ENCODE measurements around the gene ORC1.

ORC1 gene

GRCh38 chr1:52341655-52342260, 62.5 kb downstream of the ORC1 start:
- DNase-seq = no peak

- no peak for DNase-seq
These were observed 66.8 kb downstream of the ORC1 start for GRCh38 chr1:52337439-52337838.

- no peak for DNase-seq
These were observed 69.2 kb downstream of the ORC1 start for GRCh38 chr1:52334906-52335528.

GRCh38 chr1:52332411-52332810, 71.8 kb downstream of the ORC1 start:
- no peak for DNase-seq

- no peak for DNase-seq
These were observed 75.6 kb downstream of the ORC1 start for GRCh38 chr1:52328615-52329014.

GRCh38 chr1:52325786-52326185, 78.4 kb downstream of the ORC1 start:
- DNase-seq = no peak

- DNase-seq = no peak
These were observed 80.5 kb downstream of the ORC1 start for GRCh38 chr1:52323731-52324130.
